Central memory CD4-positive, alpha-beta T cell (primary cell): ENCODE measurements around the gene G2E3.
"Not testable (repeated sequence)": the region's sequence is repeated elsewhere in the genome, so short reads cannot be mapped to it uniquely, and the experiment has no call there.

Experiments used
- DNase-seq: peaks from one replicate; pipeline ENCODE4 v3.0.0; 2022

Gene G2E3

DNA sequence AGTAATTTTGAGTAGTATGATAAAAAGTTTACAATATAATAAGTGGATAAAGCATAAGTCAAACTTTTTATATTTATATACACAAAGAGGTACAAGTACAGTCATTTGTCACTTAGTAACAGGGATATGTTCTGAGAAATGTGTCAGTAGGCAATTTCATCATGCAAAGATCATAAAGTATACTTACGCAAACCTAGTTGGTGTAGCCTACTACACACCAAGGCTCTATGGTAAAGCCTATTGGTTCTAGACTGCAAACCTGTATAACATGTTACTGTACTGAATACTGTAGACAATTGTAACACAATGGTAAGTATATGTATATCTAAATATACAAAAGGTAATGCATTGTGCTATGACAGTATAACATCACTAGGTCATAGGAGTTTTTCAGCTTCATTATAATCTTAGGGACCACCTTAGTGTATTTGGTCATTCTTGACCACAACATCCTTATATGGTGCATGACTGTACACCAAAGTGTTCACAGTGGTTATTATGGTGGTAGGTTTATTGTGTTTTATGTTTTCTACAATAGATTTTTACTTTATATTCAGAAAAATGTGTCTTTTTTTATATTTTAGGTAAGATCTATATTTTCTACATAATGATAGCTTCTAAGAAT lies 48.3 kb downstream of the G2E3 start:
- no peak for DNase-seq

DNA sequence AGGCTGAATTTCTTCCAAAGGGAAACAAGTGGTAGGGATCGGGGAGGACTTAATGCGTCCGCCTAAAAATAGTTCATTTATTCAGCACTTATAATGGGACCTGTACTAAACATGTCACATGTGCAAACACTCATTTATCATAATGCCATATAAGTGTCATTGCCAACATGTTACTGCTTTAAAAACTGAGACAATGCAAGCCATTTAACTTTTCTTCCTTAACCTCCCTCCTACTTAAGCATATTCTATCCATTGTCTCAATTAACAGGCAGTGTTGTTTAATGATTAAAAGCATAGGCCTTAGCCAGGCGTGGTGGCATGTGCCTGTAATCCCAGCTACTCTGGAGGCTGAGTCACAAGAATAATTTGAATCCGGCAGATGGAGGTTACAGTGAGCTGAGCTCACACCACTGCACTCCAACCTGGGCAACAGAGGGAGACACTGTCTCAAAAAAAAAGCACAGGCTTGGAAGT lies 49.6 kb downstream of the G2E3 start:
- no peak for DNase-seq

DNA sequence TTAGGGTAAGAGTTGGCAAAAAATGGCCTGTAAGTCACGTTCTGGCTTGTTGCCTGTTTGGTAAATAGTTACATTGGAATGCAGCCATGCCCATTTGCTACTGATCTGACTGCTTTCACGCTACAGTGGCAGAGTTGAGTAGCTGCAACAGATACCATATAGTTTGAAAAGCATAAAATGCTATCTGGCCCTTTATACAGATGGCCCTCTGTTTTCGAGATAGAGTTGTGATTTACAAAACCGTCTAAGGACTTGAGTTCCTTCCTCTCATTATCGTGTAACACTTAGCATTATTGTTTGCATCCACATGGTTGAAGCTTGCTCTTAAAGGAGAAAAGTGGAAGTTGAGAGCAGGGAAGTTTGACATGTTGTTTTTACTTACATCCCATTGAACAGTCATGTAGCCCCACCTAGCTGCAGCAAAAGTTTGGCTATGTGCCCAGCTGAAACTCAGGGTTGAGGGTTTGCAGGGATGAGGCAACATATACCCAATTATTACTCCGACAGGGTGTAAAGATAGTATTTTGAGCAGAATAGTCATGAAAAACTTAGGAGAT lies 51.9 kb downstream of the G2E3 start:
- no peak for DNase-seq

DNA sequence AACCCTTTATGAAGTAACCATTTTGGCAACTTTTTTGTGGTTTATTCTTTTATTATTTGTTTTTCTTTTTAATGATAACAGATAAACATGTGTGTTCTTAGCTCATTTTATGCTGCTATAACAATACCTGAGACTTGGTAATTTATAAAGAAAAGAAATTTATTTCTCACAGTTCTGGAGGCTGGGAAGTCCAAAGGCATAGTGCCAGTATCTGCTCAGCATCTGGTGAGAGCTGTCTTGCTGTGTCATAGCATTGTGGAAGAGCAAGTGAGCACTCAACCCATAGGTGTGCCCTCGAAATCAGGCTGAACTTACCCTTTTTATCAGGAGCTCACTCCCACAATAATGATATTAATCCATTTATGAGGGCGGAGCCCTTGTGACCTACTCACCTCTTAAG lies 55.2 kb downstream of the G2E3 start:
- no peak for DNase-seq

DNA sequence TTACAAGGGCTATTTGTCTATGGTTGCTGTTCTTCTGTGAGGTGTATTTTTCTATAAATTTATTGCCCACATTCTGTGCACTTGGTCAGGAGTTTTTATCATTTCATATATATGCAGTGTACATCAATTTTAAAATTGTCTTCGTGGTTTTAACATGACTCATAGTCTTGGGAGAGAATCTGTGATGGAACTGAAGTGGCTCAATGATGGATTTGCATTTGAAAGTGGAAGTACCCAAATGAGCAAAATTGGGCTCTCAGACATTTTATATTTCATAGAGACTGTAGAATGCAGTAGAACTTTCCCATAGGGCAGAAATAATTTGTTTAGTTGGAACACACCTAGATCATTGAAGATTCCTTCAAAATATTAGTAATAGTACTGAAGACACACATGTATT lies 61.2 kb downstream of the G2E3 start:
- no peak for DNase-seq

DNA sequence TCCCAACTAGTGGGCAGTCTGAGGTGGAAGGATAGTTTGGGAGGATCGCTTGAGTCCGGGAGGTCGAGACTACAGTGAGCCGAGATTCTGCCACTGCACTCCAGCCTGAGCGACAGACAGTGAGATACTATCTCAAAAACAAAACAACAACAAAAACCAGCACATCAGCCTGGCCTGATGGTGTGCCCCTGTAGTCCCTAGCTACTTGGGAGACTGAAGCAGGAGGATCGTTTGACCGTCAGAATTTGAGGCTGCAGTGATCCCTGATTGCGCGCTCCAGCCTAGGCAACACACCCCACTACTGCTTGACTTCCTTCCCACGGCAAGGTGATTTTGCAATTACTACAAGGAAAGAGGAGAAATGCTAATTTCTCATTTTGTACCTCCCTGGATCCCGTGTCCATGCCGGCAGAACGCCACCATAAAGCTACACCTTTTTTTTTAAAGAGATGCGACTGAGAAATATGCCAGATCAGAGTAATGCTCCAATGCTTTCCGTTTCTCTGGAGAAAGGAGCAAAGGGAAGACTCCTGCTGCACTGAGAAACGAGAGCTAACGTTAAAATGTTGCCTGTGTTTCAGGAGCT lies 62.5 kb downstream of the G2E3 start:
- no peak for DNase-seq

DNA sequence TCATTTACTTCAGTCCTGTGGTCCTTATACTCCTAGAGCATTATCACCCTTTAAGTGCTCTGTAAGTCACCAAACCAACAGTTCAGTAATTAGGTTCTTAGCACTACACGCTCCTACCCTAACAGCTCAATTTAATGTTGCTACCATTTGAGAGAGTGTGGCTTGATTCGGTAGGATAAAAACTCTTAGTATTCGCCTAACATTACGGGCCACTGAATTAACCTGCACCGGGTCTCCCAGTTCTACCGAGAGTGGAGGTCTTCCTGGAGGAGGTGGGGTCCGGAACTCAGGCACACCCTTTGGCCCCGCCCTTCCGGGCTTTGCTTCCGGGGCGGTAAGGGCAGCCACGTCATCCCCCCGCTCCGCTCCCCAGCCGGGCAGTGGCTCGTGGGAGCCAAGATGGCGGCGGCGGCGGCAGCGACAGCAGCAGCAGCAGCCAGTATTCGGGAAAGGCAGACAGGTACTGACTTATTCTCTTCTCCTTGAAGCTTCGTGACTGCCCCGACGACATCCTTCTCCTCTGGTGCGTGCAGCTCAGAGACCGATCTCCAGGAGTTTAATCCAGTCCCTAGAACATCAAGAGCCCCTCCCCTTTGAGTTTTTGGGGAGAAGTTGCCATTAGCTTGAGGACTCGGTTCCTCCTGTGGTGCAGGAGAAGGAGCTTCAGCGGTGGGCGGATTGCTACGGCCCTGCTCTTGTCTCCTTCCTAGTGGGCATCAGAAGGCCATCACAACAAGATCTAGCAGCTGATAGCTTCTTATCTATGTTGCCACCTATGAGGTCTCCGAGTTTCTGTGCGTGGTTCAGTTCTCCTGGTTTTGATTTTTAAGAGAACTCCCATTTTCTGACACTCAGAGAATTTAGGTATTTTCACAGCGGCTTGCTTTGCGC lies 63.2 kb downstream of the G2E3 start, which contains the start of gene SCFD1:
TSS of gene SCFD1 (plus strand) at position 380 of the 891 bp plus-strand sequence. CDS start at position 400, 20 bp downstream.
- DNase-seq: peak; percentile 90

DNA sequence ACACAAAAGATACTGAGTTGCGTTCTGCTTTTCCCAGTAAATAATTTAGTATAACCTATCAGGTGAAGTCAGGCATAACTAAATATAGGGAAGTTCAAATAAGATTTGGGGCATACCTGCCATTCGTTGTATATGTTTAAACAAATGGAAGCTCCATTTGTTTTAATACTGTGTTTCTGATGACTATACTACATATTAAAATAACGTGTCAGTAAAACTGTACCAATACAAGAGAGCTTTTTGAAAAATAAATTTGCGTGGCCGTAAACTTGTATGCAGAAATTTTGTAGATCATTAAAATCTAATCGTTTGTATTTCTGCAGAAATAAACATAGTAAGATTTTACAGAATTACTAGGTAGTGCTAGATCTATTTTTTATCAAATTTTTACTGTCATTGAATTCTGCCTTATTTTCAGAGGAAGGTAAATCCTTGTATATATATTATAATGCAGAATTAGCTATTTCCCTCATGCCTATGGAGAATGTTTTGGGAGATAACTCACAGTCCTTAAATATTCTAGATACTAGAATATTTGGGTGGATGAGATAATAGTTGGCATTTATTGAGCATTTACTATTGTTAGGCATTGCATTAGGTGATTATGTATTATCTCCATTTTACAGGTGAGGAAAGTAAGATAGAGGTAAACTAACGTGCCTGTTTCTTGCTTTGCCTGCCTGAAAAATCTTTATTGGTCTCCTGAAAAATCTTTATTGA lies 64.6 kb downstream of the G2E3 start:
- no peak for DNase-seq

DNA sequence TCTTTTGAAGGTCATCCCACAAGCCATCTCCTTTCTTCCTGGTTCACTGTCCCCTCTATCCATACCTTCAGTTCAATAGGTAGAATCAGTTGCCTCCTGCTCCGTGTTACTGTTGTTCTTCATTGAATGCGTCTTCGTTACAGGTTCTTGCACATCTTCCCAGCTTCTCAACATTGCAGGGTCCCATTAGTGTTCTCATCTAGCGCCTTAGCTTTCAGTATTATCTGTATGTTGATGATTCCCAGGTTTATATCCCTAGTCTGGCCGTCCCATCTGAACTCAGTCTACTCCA lies 65.1 kb downstream of the G2E3 start:
- no peak for DNase-seq

DNA sequence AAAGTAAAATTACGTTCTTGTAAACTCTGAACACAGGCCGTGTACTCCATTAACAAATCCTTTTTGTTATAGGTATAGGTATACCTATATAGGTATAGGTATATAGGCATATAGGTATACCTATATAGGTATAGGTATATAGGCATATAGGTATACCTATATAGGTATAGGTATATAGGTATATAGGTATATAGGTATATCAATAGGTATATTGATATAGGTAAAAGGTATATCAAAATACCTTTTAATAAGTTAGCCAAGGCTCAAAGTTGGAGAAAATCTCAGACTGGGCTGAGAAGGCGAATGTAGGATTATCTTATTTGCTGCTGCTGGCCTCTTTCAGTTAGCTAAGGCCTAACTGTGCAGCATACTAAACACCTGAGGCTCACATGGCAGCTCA lies 66.6 kb downstream of the G2E3 start:
- no peak for DNase-seq

DNA sequence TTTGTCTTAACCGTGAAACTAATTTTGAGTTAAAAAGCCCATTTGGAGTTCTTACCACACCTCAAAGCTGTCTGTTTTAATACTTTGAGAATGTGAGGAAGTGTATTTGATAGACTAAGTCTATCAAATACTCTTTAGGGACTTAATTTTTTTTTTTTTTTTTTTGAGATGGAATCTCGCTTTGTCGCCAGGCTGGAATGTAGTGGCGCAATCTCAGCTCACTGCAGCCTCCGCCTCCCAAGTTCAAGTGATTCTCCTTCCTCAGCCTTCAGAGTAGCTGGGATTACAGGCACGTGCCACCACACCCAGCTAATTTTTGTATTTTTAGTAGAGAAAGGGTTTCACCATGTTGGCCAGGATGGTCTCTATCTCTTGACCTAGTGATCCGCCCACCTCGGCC lies 70.5 kb downstream of the G2E3 start:
- DNase-seq: not testable (repeated sequence)

DNA sequence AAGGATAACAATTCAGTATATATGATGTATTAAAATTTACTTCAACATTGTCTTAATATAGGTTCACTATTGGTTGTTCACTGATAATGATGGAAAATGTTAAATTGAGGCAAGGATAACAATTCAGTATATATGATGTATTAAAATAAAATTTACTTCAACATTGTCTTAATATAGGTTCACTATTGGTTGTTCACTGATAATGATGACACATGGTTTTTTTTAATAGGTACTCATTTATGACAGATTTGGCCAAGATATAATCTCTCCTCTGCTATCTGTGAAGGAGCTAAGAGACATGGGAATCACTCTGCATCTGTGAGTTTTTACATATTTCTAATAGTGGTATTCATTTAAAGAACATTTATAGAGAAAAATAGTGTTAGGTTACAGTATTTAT lies 71.3 kb downstream of the G2E3 start:
- no peak for DNase-seq

DNA sequence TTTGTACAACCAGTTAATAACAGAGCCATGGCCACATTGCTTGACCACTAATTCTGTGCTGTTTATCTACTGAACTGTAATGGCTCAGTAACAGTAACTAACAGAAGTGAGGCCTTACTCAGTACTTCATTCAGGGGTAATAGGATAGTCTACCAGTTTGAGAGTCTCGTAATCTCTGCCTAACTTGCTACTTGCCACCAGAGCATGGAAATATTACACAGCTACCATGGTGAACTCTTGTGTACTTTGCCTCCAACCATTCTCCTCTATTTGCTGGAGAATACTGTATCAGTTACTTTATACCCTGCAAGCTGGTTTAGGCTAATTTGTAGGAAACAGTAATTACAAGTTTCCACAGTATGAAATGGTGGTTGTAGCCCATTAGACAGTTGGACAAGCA lies 73.8 kb downstream of the G2E3 start:
- no peak for DNase-seq

DNA sequence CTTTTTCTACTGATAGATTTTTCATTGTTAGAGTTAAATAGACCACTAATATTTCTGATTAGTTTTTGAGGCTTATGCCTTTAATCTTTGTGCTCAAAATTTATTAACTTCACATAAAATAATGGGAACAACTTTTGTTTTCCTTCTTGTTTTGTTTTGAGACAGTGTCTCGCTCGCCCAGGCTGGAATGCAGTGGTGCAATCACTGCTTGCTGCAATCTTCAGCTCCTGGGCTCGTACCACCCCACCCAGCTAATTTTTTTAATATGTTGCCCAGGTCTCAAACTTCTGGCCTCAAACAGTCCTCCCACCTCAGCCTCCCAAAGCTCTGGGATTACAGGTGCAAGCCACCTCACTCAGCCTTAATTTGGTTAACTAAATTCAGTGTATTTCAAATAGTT lies 80.0 kb downstream of the G2E3 start:
- no peak for DNase-seq

DNA sequence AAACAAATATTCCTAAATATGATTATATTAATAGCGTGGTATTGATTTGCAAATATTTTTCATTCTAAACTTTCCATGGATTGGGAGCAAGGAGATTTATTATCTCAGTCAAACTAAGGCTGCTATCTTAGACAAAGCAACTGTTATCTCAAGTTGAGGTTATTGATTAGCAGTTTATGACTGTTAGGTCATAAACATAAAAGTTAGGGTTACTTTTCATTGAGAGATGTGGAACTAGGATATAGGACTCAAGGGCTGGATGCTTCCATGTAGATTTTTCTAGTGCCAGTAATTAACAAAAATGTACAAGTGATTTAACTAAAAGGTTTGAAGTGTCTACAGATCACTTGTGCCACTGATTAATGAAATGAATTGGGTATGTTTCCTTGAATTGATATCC lies 82.2 kb downstream of the G2E3 start:
- DNase-seq: no peak

DNA sequence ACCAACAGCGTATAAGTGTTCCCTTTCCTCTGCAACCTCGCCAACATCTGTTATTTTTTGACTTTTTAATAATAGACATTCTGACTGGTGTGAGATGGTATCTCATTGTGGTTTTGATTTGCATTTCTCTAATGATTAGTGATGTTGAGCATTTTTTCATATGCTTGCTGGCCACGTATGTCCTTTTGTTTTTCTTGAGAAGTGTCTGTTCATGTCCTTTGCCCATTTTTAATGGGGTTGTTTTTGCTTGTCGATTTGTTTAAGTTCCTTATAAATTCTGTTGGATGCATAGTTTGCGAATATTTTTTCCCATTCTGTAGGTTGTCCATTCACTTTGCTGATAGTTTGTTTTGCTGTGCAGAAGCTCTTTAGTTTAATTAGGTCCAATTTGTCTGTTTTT lies 85.5 kb downstream of the G2E3 start:
- not testable (repeated sequence) for DNase-seq

DNA sequence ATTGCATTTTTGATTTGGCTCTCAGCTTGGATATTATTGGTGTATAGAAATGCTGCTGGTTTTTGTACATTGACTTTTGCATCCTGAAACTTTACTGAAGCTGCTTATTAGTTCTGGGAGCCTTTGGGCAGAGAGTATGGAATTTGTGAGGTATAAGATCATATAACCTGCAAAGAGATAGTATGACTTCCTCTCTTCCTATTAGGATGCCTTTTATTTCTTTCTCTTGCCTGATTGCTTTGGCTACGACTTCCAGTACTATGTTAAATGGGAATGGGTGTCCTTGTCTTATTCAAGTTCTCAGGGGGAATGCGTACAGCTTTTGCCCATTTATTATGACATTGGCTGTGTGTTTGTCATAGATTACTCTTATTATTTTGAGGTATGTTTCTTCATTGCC lies 86.6 kb downstream of the G2E3 start:
- no peak for DNase-seq

DNA sequence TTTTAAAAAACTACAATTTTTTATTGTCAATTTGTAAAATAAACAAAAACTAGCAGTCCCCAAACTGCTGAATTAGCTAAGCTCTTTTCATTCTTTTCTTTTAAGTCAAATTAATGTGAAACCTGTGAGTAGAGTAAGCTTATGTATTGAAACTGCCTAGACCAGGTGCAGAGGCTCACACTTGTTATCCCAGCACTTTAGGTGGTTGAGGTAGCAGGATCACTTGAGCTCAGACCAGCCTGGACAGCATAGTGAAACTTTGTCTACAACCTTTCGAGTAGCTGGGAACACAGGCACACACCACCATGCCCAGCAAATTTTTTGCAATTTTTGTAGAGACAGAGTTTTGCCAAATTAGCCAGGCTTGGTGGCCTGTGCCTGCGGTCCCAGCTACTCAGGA lies 89.5 kb downstream of the G2E3 start:
- no peak for DNase-seq

DNA sequence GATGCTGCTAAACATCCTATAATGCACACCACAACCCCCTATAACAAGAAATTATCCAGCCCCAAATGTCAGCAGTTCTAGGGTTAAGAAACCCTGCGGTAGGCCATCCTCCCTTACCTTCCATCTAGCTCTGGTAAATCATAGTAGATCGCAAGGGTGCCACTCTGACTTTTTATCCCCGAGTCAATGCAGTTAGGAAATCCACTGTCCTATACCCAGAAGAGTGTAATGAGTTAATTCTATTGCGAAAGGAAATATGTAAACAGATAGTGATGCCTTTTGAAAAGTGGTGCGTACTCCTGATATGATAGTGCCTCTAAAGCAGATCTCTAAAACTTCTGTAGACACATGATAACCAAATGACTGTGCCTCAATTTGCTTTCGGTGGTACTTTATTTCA lies 93.0 kb downstream of the G2E3 start:
- no peak for DNase-seq

DNA sequence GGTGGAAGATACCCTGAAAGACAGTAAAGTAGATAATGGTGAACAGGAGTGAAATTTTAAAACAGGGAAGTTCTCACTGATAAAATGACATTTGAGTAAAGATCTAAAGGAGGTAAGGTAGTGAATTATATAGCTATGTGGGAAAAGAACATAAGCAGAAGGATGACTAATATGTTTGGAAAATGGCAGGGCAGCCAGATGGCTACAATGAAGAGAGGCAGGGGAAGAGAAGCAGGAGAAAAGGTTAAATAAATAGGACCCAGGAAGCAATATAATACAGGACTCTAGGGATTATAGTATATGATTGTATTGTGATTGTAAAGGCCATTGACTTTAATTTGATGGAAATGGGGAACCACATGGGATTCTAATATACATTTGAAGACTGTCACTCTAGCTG lies 96.2 kb downstream of the G2E3 start:
- DNase-seq: no peak

DNA sequence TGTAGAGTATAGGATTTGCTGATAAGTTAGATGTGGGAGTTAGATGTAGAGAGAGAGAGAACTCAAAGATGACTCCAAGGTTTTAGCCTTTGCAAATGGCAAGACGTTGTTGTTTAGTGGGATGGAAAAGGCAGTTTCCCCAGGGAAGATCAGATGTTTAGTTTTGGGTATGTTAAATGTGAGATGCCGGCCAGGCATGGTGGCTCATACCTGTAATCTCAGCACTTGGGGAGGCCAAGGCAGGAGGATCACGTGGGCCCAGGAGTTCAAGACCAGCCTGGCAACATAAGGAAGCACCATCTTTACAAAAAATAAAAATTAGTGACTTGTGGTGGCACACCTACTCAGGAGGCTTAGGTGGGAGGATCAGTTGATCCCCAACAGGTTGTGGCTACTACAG lies 96.7 kb downstream of the G2E3 start:
- no peak for DNase-seq

DNA sequence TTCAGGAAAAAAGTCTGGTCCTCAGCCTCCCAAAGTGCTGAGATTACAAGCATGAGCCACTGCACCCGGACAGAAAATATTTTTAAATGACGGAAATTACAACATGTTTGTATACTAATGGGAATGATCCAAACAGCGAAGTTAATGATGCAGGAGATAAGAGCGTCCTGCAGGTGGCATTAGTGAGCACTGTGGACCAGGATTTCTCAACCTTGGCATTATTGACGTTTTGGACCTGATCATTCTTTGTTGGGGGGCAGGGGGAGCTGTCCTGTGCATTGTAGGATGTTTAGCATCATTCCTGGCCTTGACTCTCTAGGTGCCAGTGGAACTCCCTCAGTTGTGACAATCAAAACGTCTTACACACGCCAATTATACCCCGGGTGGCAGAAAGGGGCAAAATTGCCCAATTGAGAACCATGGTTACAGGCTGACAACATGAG lies 97.3 kb downstream of the G2E3 start:
- peak; percentile 32 for DNase-seq

DNA sequence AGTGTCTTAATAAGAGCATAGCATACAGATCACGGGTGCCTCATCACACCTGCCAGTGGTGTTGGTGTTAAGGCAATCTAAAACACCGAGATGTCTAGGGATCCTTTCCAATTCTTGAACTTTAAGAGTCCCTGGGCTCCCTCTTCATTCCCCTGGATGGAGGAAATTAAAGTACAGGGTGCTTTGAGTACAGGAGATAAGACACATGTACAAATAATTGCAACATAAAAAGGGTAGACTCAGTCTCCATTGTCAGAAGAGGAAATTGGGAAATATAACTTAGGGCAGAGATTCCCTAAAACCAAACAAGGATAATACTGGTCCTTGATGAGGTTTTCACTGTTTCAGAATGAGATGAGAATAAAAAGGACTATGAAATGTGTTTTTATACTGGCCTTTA lies 98.1 kb downstream of the G2E3 start:
- no peak for DNase-seq
